ENCODE measurements around the gene PRLR.

Gene PRLR

GRCh38 chr5:35026941-35027340 lies 203.3 kb downstream of the PRLR start:
- no peak for DNase-seq

- DNase-seq: peak; percentile 12
These were observed 203.9 kb downstream of the PRLR start for GRCh38 chr5:35026280-35026840.

- no peak for DNase-seq
These were observed 205.3 kb downstream of the PRLR start for GRCh38 chr5:35024911-35025510.

- DNase-seq: no peak
These were observed 206.7 kb downstream of the PRLR start for GRCh38 chr5:35023391-35024178.

DNA sequence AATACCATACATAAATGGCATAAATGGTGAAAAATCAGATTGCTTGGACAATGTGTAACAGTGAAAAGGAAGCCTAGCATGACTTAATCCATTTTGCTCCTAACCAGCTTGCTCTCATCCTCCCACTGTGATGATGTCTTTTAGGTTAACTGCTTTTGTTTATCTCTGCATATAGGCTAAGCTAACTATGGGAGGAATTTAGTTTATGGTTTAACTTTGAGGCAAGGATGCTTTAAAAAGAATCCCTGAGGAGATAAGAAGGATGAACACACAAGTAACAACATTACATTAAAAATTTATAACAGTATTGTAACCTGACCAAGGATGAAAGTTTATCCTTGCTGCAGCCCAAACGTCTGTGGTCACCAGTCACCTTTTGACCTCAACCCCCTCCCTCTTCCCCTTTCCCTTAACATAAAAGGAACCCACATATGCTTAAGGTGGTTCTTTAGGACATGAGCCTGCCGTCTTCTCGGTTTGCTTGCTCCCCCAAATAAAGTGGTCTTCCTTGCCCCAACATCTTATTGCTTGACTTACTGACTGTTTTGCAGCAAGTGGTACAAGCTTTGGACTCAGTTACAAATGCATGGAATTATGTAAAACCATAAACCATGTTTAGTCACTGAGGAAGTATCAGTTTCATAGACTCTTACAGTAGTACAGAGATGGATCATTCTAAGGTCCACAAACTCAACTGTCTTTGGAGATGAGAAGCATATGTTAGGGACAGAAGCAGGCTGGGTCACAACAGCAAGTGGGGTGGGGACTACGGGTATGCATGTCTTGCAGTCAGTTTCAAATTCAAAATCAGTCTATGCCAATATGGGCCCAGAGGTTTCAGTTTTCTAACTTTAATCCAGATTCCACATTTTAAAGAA lies 213.9 kb downstream of the PRLR start:
- no peak for DNase-seq

DNA sequence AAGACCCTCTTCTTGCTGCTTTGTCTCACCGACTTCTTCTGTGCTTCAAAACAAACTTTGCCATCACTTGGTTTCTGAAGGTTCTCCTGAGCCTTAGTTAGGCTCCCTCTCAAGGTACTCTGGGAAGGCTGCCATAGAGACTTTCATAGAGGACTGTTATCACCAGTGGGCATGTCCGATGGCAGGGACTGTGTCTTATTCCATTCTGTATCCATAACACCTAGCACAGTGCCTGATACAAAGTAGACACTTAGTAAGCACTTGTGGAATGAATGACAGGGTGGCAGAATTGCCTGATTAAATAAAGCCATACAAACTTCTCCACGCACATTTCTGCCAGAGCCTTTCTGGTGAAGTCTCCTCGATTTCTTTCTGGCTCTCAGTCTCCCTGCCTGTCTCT lies 215.2 kb downstream of the PRLR start:
- DNase-seq: no peak

DNA sequence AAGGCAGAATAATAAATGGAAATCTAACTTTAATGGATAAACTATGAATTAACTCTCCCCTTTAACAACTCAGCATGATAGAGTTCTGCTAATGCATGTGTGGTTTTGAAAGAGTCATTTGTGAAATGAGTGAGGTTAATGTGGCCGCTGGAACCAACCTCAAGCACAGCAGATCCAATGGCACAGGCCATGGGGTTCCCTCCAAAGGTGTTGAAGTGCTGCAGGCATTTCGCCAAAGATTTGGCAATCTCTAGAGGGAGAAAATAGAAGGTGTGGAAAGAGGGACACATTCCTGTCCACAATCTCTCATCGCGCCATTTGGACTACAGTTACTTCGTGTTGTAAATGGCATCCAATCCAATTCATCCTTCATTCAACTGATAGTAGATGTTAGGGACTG lies 217.5 kb downstream of the PRLR start:
- no peak for DNase-seq

DNA sequence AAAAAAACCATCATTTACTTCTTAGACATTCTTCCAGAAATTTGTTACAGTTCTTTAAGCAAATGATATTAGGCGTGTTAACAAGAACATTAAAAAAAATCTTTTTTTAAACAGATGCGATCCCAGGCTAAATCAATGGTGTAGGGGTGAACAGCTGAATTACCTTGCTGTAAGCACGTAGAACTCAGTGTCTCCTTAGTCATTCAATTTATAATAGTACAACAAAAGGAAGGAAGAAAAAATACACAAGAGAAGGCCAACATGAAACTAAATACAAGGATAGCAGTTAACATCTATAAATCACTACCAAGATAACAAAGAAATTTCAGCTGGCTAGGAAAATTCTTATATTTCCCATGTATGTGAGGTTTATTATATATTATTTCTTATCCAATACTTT lies 217.9 kb downstream of the PRLR start:
- no peak for DNase-seq

DNA sequence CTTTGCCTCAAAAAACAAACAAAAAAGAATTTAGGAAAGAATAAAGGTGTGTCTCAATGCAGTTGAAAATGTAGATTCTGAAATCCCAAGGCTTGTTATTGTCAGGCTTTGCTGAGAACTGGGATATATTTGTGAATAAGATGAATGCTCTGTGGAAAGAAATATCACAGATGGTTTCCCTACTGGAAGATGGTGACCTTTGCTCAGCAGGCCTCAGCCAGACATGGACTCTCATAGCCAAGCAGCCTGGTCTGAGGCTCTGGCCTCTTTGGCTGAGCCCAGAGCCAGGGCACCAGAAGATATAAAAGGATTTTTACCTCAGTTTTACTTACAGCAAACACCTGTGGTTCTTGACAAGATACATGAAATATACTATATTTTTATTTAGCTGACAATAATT lies 219.6 kb downstream of the PRLR start:
- DNase-seq: no peak

DNA sequence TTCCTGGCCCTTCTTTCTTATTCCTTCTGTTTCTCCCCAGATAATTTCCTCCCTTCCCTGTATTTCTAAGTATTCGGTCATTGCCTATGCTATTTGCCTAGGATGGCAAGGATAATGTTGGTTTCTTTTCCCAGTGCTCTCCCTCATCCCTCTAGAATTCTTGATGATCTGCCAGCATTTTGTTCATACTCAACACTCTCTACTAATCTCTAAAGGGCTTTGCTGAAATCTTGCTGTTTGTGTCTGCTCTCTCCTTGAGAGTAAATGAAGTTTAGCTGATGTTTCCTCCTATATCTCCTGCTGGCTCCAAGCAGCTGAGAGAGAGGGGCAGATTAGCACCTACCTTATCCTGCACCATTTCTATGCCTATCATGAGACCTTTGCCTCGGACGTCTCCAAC lies 220.6 kb downstream of the PRLR start:
- DNase-seq: no peak

DNA sequence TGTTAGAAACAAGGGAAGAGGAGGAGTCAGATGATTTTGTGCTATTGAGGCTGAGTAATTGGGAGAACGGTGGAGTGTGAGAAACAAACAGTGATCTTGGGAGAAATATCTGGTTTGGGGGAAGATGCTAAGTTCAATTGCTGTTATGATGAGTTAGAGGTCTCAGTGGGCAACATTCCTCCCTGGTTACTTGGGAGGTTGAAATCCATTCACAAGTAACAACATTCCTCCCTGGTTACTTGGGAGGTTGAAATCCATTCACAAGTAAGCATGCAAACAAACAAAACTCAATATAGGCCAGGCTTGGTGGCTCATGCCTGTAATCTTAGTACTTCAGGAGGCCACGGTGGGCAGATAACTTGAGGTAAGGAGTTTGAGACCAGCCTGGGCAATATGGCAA lies 221.3 kb downstream of the PRLR start:
- no peak for DNase-seq

DNA sequence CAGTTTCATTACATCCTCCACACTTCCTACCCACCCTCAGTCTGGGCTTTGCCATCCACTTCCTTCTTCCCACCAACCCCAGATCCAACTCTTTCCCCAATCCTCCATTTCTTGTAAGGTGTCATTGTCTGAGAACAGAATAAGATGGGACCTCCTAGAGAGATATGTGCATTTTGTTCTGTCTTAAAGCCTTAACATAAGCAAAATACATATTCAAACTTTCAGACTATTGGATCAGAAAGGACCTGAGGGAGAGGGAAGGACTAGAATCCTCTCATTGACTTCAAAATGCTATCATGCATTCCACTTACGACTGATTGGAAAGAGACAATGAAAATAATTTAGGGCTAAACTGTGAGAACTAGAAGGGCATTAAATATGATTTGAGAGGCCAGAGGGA lies 225.5 kb downstream of the PRLR start:
- DNase-seq: no peak

- DNase-seq: no peak
These were observed 226.1 kb downstream of the PRLR start for GRCh38 chr5:35004200-35004599.

GRCh38 chr5:35003018-35003957 lies 227.0 kb downstream of the PRLR start:
- DNase-seq: peak; percentile 54

DNA sequence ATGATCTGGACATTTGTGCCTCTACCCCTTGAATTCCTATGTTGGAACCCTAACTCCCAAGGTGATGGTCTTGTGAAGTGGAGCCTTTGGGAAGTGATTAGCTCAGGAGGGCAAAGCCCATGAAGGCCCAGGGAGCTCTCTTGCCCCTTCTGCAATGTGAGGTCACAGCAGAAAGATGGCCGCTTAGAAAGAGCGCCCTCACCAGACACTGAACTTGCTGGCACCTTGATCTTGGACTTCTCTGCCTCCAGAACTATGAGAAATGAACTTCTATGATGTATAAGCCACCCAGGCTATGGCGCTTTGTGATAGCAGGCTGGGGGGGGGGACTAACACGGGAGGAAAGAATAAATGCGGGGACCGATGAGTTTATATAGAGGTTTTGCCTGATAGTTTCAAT lies 227.8 kb downstream of the PRLR start:
- no peak for DNase-seq

GRCh38 chr5:35001842-35002241 lies 228.4 kb downstream of the PRLR start:
- DNase-seq: no peak

Data from NCI-H1105 (cell line).